HG03558 (cell line): ENCODE results near the gene FBXL12.
"Not testable (repeated sequence)": the region's sequence is repeated elsewhere in the genome, so short reads cannot be mapped to it uniquely, and the experiment has no call there.

Experiments
- ATAC-seq: cut with Tn5 transposase; IDR thresholded peaks from one replicate; pipeline ENCODE4 v1.9.1; 2021; ENCODE audit warnings: moderate number of reproducible peaks; ENCODE audit not compliant: unreplicated experiment; ENCODE audit errors: extremely low read depth

The FBXL12 gene

DNA sequence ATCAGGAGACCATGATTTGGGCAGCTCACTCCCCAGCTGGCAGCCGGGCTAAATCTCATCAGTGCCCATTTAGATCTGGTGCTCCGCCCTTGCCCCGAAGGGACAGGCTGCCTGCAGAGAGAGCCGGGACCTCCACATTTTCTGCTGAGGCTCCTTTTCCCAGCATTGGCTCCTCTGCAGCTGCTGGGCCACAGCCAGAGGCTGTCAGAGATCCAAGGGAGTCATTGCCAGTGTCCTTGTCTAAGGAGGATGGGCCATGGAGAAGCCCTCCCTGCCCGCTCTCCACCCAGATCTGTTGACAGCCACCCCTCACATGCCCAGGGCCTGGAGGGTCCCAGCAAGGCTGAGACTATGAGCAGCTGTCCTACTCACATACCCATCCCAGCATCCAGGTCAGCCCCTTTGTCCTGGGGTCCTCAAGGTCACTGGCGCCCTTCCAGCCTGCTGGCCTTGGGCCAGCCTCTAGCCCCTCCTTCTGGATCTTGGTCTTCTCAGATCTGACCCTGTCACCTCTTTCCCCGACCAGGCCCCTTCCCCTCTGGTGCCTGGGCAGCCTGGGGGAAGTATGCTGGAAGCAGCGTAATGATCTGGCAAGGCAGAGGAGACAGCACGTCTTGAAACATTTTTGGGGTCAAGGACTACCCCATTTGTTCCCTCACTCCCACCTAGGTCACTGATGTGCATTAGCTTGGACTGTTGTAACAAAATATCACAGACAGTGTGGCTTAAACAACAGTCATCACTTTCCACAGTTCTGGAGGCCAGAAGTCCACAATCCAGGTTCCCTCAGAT is 24.2 kb upstream of the FBXL12 start:
- ATAC-seq, result no peak

DNA sequence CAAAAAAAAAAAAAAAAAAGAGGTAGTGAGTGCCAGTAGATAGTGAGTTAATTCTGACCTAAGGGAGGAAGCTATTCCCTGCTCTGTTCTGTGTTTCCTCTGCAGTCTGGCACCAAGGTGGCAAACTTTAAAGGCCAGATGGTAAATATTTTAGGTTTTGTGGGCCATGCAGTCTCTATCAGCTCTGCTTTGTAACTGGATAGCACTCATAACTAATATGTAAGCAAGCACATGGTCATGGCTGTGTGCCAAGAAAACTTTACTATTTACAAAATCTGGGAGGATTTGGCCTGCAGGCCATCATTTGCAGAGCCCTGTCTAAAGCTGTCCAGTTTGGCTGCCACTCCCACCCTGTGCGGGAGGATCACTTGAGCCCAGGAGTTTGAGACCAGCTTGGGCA is 20.5 kb upstream of the FBXL12 start:
- no peak for ATAC-seq

- no peak for ATAC-seq
Observed at GRCh38 chr19:9838324-9838723, 19.4 kb upstream of the FBXL12 start.

GRCh38 chr19:9836021-9836420 is 17.1 kb upstream of the FBXL12 start:
- ATAC-seq, result no peak

GRCh38 chr19:9835507-9835949 is 16.6 kb upstream of the FBXL12 start:
- ATAC-seq, result no peak

DNA sequence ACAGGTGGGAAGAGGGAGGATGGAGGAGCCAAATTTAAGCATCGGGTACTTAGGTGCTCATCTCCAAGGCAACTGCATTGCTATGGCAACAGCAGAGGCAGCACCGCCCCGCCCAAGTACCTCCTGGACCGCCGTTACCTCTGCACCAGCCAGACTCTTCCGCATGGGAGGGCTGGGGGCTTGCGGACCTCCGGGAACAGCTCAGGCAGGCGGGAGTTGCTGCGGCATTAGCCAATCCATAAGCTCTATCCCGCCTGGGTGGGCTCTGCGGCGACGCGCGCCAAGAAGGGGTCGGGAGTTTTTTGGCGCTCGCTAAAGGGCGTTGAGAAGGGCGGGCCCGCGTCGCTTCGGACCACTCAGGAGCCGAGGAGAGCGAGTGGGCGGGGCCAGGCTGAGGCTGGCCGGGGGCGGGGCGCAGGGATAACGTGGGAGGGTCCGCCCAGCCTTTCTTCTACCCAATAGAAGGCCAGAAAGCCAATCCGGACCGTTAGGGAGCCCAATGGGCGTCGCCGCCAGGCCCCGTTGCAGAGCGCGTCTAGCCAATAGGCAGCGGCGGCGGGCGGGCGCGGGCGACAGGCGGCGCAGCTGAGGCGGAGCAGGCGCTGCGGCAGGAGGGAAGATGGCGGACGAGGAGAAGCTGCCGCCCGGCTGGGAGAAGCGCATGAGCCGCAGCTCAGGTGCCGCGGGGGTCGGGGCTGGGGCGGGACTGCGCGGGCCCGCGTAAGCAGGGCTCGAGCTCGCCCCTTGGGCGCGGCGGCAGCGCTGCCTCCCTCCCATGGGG is 16.0 kb upstream of the FBXL12 start, which contains the start of gene PIN1:
Gene PIN1 (plus strand): TSS at position 593 of the 781 bp plus-strand sequence. CDS start 27 bp downstream, at position 620.
- peak; percentile 84 for ATAC-seq

GRCh38 chr19:9834307-9834725 is 15.4 kb upstream of the FBXL12 start:
- ATAC-seq, result no peak

GRCh38 chr19:9828551-9829063 is 9.7 kb upstream of the FBXL12 start:
- ATAC-seq, result no peak

DNA sequence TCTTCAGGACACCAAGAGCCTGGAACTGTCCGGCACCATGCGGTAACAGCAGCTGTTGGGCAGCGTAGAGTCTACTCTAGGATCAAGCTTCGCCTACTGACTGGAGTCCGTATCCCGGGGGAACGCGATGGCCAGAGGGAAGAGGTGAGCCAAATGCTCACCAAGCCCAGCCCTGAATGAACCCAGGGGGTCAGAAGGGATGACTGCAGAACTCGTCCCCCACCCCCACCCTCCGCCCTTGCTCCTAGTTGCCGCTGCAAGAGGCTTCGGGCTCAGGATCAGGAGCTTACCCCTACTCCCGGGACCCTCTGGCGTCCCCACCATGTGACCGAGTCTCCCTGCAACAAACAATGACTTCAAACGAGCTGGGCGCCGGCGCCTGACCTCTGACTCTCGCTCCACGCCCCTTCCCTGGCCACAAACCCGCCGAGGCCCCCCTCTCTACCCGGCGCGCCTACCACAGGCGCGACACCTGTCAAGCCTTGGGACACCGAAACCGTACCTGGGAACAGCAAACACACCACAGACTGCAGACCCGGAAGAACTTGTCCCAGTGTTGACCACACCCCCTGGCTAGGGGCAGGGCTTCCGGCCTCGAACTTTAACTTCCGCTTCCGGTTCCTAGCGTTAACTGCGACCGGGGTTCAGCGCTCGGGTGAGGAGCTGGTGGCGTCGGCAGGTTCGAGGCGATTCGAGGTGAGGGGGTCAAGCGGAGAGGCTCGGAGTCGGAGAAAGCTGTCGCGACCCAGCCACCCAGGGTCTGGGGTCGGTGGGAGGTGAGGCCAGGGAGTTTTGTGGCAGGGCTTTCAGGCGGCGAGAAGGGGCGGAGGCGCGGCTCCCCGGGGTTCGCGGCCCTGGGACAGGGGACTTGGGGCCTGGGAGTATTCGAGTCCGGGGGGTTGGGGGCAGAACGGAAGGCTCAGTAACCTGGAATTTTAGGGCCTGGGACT is 8.7 kb upstream of the FBXL12 start, which contains the start of gene UBL5:
Gene UBL5 (plus strand): TSS at position 630 of the 950 bp plus-strand sequence. CDS start 420 bp downstream, outside the sequence.
- peak; percentile 85 for ATAC-seq

- ATAC-seq, result no peak
Observed at GRCh38 chr19:9823816-9824215, 4.9 kb upstream of the FBXL12 start.

DNA sequence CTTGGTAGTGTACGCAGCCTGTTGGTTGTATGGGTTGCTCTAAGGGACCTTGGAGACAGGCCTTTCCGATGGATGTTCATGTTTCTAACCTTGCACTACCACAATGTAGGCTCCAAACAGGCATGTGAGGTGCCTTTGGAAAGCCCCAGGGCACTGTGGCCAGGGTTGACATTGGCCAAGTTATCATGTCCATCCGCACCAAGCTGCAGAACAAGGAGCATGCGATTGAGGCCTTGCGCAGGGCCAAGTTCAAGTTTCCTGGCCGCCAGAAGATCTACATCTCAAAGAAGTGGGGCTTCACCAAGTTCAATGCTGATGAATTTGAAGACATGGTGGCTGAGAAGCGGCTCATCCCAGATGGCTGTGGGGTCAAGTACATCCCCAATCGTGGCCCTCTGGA is 1.2 kb upstream of the FBXL12 start:
- not testable (repeated sequence) for ATAC-seq

GRCh38 chr19:9819596-9819909 is 674 bp upstream of the FBXL12 start:
- ATAC-seq, result peak; percentile 37

DNA sequence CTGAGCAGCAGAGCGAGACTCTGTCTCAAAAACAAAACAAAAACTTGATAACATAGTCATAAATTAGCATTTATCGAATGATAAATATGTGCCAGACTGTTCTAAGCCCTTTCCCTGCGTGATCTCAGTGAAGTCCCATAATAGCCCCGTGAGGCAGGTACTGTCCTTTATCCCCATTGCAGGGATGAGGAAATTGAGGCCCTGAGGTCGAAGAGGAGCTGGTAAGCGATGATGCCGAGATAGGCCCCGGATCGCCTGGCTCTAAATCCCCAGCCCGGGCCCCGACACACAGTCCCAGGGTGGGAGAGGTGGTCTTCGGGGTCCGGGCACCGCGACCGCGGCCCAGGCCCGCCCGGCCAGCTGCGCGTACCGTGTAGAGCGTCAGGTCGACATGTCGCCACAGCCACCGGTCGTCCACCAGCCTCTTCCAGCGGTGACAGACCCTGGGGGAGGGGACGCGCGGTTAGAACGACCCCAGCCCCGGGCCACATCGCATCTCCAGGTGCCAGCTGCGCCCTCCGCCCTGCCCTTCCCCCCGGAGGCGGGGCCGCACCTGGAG is 625 bp downstream of the FBXL12 start:
- no peak for ATAC-seq

- ATAC-seq, result no peak
Observed at GRCh38 chr19:9811139-9811538, 7.7 kb downstream of the FBXL12 start.

- ATAC-seq, result no peak
Observed at GRCh38 chr19:9808855-9809824, 9.7 kb downstream of the FBXL12 start.

GRCh38 chr19:9806803-9807202 is 12.1 kb downstream of the FBXL12 start:
- ATAC-seq, result no peak

DNA sequence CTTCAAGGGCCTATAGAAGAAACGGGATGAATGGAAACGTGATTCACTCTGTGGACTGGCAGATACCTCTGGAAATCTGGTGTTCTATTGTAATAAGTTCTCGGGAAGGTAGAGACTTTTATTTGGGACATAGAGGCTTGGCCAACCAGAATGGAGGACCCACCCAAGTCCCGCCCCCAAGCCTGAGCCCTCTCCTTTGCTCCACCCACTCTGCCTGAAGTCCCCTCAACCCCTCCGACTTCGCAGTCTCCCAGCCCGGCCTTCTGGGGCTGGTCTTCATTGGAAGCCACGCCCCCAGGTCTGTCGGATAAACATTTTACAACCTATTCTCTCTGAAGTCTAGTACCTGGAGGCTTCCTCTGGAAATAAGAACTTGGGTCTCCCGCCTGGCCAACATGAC is 16.9 kb downstream of the FBXL12 start:
- no peak for ATAC-seq

DNA sequence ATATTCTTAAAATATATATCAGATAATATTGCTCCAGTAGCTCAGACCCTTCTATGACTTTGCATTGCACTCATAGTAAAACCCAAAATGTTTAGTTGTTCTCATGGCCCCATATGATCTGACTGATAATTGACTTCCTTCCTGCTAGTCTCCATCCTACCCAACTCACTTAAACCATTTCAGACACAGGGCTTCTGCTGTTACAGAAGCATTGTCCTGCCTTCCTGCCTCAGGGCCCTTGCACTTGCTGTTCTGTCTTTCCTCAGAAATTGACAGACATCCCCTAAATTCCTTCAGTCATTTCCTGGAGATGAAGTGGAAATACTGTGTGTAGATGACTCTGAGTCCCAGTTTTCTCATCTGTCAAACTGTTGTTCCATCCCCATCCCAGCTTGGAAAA is 19.7 kb downstream of the FBXL12 start:
- ATAC-seq, result no peak

DNA sequence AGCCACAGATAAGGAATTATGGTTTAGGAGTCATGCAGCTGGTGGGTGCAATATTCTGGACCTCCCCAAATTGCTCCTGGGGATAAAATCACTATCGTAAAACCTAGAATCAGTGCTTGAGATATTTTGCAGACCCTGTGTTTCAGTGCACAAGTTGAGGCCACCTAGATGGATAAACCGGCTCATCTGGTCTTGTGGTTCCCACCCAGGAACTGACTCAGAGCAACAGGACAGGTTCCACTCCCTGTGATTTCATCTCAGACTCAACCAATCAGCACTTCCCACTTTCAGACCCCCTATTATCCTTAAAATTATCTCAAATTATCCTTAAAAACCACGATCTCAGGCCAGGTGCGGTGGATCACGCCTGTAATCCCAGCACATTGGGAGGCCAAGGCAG is 21.0 kb downstream of the FBXL12 start:
- no peak for ATAC-seq
